HepG2 (cell line): Measurements from ENCODE around the gene AP5B1. TPM values are rescaled to one million over a fixed set of nuclear protein-coding genes. Genes with fewer than 3 reads are reported as not detected.
A peak's percentile ranks its signal among the peaks of the same experiment; 100 is the strongest.

Source experiments
- ATAC-seq: fragments of 200-7000 bp; cut with Tn5 transposase; 3 replicates; pipeline ENCODE4 v1.9.1; 2020; ENCODE audit warnings: mild to moderate bottlenecking, moderate library complexity
- BruUV-seq: library from RNA; stranded (reverse); fragments of 400-500 nt; replicated peaks from 2 replicates; lab custom pipeline; 2021; lab: Mats Ljungman, UMichigan
- CTCF ChIA-PET: fragments of 300-600 bp; formaldehyde crosslinking; extraction: SDS; loops from one replicate; lab custom pipeline; 2021; ENCODE audit warnings: low total read pairs, inconsistent platforms, low intra/inter-chr PET ratio; lab: Yijun Ruan, JAX
- POLR2A ChIA-PET: fragments of 350-600 bp; sonication (Branson Sonifier 250); formaldehyde crosslinking; loops from one replicate; lab custom pipeline; 2020; ENCODE audit warnings: antibody characterized with exemption, inconsistent platforms; lab: Yijun Ruan, JAX
- DNase-seq: peaks from one replicate; pipeline ENCODE4 v3.0.0-alpha.2; 2015; ENCODE audit warnings: low spot score
- FAIRE-seq: peaks from 3 replicates; lab custom pipeline; 2011; peaks lifted over from hg19 to GRCh38; lab: Jason Lieb, UNC
- H2AFZ ChIP-seq: one replicate; pipeline ENCODE4 v1.6.1; 2011; ENCODE audit warnings: low read length, inconsistent platforms
- H3K27ac ChIP-seq: fragments of 300-600 bp; 3 replicates; pipeline ENCODE4 v1.8.0; 2011; ENCODE audit warnings: mixed run types, mild to moderate bottlenecking, mixed read lengths, low read length, inconsistent platforms; ENCODE audit not compliant: insufficient read depth; ENCODE audit errors: extremely low read length
- H3K27me3 ChIP-seq, 2 experiments: fragments of 200-600 bp in 1 of 2; 2 replicates in 1 of 2; 3 replicates in 1 of 2; pipeline versions ENCODE4 v1.6.0 to v1.8.0; 2011; ENCODE audit warnings: low read length in 2 of 2, mild to moderate bottlenecking in 2 of 2, moderate library complexity in 2 of 2, inconsistent platforms in 1 of 2; ENCODE audit not compliant: insufficient read depth in 2 of 2, control insufficient read depth in 1 of 2
- H3K36me3 ChIP-seq, 2 experiments: fragments of 200-600 bp in 1 of 2; replicated peaks in 1 of 2; 2 replicates in 1 of 2; 3 replicates in 1 of 2; pipeline versions ENCODE4 v1.5.1 to v1.8.0; 2011; ENCODE audit warnings: low read length in 2 of 2, inconsistent platforms in 1 of 2; ENCODE audit not compliant: insufficient read depth in 2 of 2, control insufficient read depth in 1 of 2
- H3K4me1 ChIP-seq: 2 replicates; pipeline ENCODE4 v1.5.1; 2012; ENCODE audit warnings: low read length, inconsistent platforms; ENCODE audit not compliant: insufficient read depth
- H3K4me2 ChIP-seq: 2 replicates; pipeline ENCODE4 v1.6.0; 2011; ENCODE audit warnings: low read depth, low read length, inconsistent platforms
- H3K4me3 ChIP-seq, 3 experiments: fragments of 200-600 bp in 1 of 3; sonication (generic), shearing (Covaris generic) in 1 of 3; replicated peaks in 1 of 3; 2 replicates each; pipeline ENCODE4 v1.5.1; 2011 to 2016; ENCODE audit warnings: low read length in 3 of 3, inconsistent platforms in 2 of 3, low read depth in 2 of 3, mild to moderate bottlenecking in 2 of 3, control low read depth in 1 of 3, mixed read lengths in 1 of 3; ENCODE audit not compliant: insufficient read depth in 1 of 3
- H3K79me2 ChIP-seq: one replicate; pipeline ENCODE4 v1.6.1; 2011; ENCODE audit warnings: low read length, inconsistent platforms; ENCODE audit not compliant: insufficient read depth
- H3K9ac ChIP-seq: 2 replicates; pipeline ENCODE4 v1.6.0; 2011; ENCODE audit warnings: mild to moderate bottlenecking, low read depth, low read length, inconsistent platforms; ENCODE audit not compliant: insufficient read depth
- H3K9me3 ChIP-seq: 2 replicates; pipeline ENCODE4 v1.5.1; 2012; ENCODE audit warnings: mild to moderate bottlenecking, low read length
- H4K20me1 ChIP-seq: 2 replicates; pipeline ENCODE4 v1.6.0; 2011; ENCODE audit warnings: inconsistent platforms, mild to moderate bottlenecking, low read length, moderate library complexity; ENCODE audit not compliant: insufficient read depth
- CBX1 ChIP-seq: IDR thresholded peaks from one replicate; pipeline ENCODE4 v1.6.1; 2016; ENCODE audit warnings: antibody characterized with exemption, low read depth
- CEBPB ChIP-seq: IDR thresholded peaks from 2 replicates; pipeline ENCODE4 v1.6.1; 2011; ENCODE audit warnings: low read depth, low read length, improper control_type of control experiment, borderline replicate concordance
- EP300 ChIP-seq, 3 experiments: sonication (generic) in 1 of 3; formaldehyde crosslinking in 1 of 3; IDR thresholded peaks; 2 replicates each; pipeline versions ENCODE4 v1.5.1 to v1.6.1; 2011 to 2020; ENCODE audit warnings: low read depth in 2 of 3, low read length in 2 of 3, borderline replicate concordance in 1 of 3, improper control_type of control experiment in 1 of 3, mild to moderate bottlenecking in 1 of 3, missing genetic modification reagents in 1 of 3, moderate library complexity in 1 of 3
- FOSL2 ChIP-seq: sonication (generic); formaldehyde crosslinking; IDR thresholded peaks from 2 replicates; pipeline ENCODE4 v1.4.0; 2020; ENCODE audit warnings: missing genetic modification reagents
- GATAD2A ChIP-seq: IDR thresholded peaks from 2 replicates; pipeline ENCODE4 v1.6.1; 2016
- GTF2F1 ChIP-seq: fragments of 150-350 bp; IDR thresholded peaks from 2 replicates; pipeline ENCODE4 v1.6.1; 2014; ENCODE audit warnings: low read length
- MEIS2 ChIP-seq: sonication (generic); formaldehyde crosslinking; IDR thresholded peaks from 2 replicates; pipeline ENCODE4 v1.9.0; 2021; ENCODE audit warnings: mild to moderate bottlenecking, missing genetic modification reagents
- NFIB ChIP-seq: sonication (generic); formaldehyde crosslinking; IDR thresholded peaks from 2 replicates; pipeline ENCODE4 v1.9.0; 2021; ENCODE audit warnings: missing genetic modification reagents, mild to moderate bottlenecking, borderline replicate concordance
- SKI ChIP-seq: fragments of 450-650 bp; IDR thresholded peaks from one replicate; pipeline ENCODE4 v1.6.1; 2018; ENCODE audit warnings: mild to moderate bottlenecking; ENCODE audit not compliant: partially characterized antibody
- SMC3 ChIP-seq: IDR thresholded peaks from 2 replicates; pipeline ENCODE4 v1.6.1; 2011; ENCODE audit warnings: low read length, improper control_type of control experiment
- TBP ChIP-seq: sonication (generic); formaldehyde crosslinking; IDR thresholded peaks from 2 replicates; pipeline ENCODE4 v1.5.0; 2020; ENCODE audit warnings: missing genetic modification reagents
- TMF1 ChIP-seq: sonication (generic); formaldehyde crosslinking; IDR thresholded peaks from 2 replicates; pipeline ENCODE4 v1.8.1; 2022; ENCODE audit warnings: low read depth, missing genetic modification reagents
- ZBTB38 ChIP-seq: sonication (generic); formaldehyde crosslinking; IDR thresholded peaks from 2 replicates; pipeline ENCODE4 v1.5.1; 2020; ENCODE audit warnings: mild to moderate bottlenecking, missing genetic modification reagents
- ZFP1 ChIP-seq: IDR thresholded peaks from 2 replicates; pipeline ENCODE4 v1.6.1; 2016
- ZIK1 ChIP-seq: sonication (generic); formaldehyde crosslinking; IDR thresholded peaks from 2 replicates; pipeline ENCODE4 v1.5.0; 2020; ENCODE audit warnings: mild to moderate bottlenecking, low read depth, missing genetic modification reagents, borderline replicate concordance
- ZNF232 ChIP-seq: sonication (generic); formaldehyde crosslinking; IDR thresholded peaks from 2 replicates; pipeline ENCODE4 v1.4.0; 2020; ENCODE audit warnings: missing genetic modification reagents, borderline replicate concordance
- ZNF33B ChIP-seq: sonication (generic); formaldehyde crosslinking; IDR thresholded peaks from 2 replicates; pipeline ENCODE4 v1.5.1; 2020; ENCODE audit warnings: mild to moderate bottlenecking, missing genetic modification reagents
- ZNF737 ChIP-seq: sonication (generic); formaldehyde crosslinking; IDR thresholded peaks from 2 replicates; pipeline ENCODE4 v1.5.0; 2020; ENCODE audit warnings: missing genetic modification reagents, mild to moderate bottlenecking, borderline replicate concordance
- ZNF768 ChIP-seq: sonication (generic); formaldehyde crosslinking; IDR thresholded peaks from 2 replicates; pipeline ENCODE4 v1.4.0; 2020; ENCODE audit warnings: missing genetic modification reagents
- WGBS: methylation state at CpG from one replicate; pipeline ENCODE4 v1.1.6; 2017; ENCODE audit warnings: low lambda C conversion rate; 5-methylcytosine and 5-hydroxymethylcytosine counted together
- in situ Hi-C: cut with HindIII; loops from 2 replicates; pipeline ENCODE4 v1.10.0; 2017; ENCODE audit warnings: low pct_unique_long_range_greater_than_20kb; ENCODE audit not compliant: extremely low pct_ligation_motif_present
- intact Hi-C: fragments of 100-400 bp; cut with micrococcal nuclease; formaldehyde crosslinking; loops from one replicate; pipeline ENCODE4 v1.10.0; 2022; ENCODE audit not compliant: unreplicated experiment
- polyA plus RNA-seq, 8 experiments: library from polyadenylated mRNA; depleted of rRNA in 3 of 8; stranded (reverse) in 7 of 8; unstranded in 1 of 8; fragments of >200 nt; fragmentation: Illumina TruSeq in 4 of 8; extraction: Trizol in 4 of 8; gene quantifications; 2 replicates each; pipeline versions ENCODE4 v1.2.1 to v1.2.3, GENCODE V29; 2011 to 2016; ENCODE audit warnings: low read depth in 4 of 8, missing spikeins in 1 of 8, mixed read lengths in 1 of 8; ENCODE audit not compliant: insufficient read depth in 1 of 8
- total RNA-seq, 5 experiments: library from RNA; depleted of rRNA; stranded (reverse); fragments of >200 nt; fragmentation: Illumina TruSeq; extraction: Trizol; gene quantifications; 2 replicates each; pipeline ENCODE4 v1.2.3, GENCODE V29; 2016; ENCODE audit warnings: low read depth in 1 of 5
- TF ChIP-seq, protein P1 (sequence below): sonication (generic); formaldehyde crosslinking; IDR thresholded peaks from 2 replicates; pipeline ENCODE4 v1.5.0; 2020; ENCODE audit warnings: mild to moderate bottlenecking, missing genetic modification reagents
- TF ChIP-seq, protein P2 (sequence below): sonication (generic); formaldehyde crosslinking; conservative IDR thresholded peaks from 2 replicates; pipeline ENCODE4 v1.8.0; 2022; ENCODE audit warnings: low read depth, missing genetic modification reagents
- TF ChIP-seq, protein P3 (sequence below): IDR thresholded peaks from 2 replicates; pipeline ENCODE4 v1.6.1; 2016
- TF ChIP-seq, protein P4 (sequence below): IDR thresholded peaks from 2 replicates; pipeline ENCODE4 v1.6.1; 2012; ENCODE audit warnings: inconsistent platforms

The AP5B1 gene
- total and polyA plus RNA-seq, 2 of the 13 experiments (the other 11 are each of a cell fraction or from before 2014, with no cell fraction given) = 1.7 to 4.4 TPM

DNA sequence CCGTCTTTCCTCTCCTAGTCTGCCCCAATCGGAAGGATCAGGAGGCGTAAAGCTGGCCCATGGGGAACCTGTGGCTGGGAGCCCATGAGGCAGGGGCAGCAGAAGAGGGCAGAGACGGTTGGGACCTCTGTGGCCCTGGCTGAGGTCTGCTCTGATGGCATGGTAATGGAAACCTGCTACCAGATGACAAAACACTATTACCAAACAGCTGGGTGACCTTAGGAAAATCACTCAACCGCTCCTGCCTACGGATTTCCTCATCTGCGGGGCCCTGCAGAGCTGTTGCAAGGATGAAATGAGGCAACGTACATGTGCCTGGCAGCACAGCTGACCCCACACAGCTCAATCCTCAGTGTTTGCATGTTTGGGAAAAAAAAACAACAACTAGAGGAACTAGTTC is 4.6 kb downstream of the AP5B1 start:
- H3K36me3 ChIP-seq = no peaks in the 10 kb centered on the region
- intact Hi-C loops (no loop called here), in situ Hi-C loops (no loop called here)
- no peak overlapping the region for H3K27ac ChIP-seq
- CTCF ChIA-PET = interaction anchor here (1.2 kb wide), 1 partner anchor 42 kb away, joined by 4 read pairs; no protein-coding TSS in a partner anchor
- no peak overlapping the region for H3K4me2 ChIP-seq
- H3K27me3 ChIP-seq = no peaks in the 10 kb centered on the region
- H3K9me3 ChIP-seq = no peaks in the 10 kb centered on the region
- H3K9ac ChIP-seq = no peak overlapping the region
- no TSS peak for BruUV-seq
- H3K4me3 ChIP-seq = no peak overlapping the region
- POLR2A ChIA-PET = interaction anchor here (0.8 to 1.5 kb wide), 4 partner anchors 12 to 64 kb away, joined by 3 to 6 read pairs (median 4); partner anchors contain the start of genes KAT5 and RNASEH2C
- WGBS = 52% methylated on average over 8 of the region's 8 CpGs
- H3K4me1 ChIP-seq = peaks cover 35% of the 10 kb centered on the region
- no peaks in the 10 kb centered on the region for H3K79me2 ChIP-seq
- DNase-seq (peak; percentile 43), ATAC-seq (no peak; the same call in 2 of the 3 replicates), FAIRE-seq (no peak)
- no peak overlapping the region for H2AFZ ChIP-seq
- H4K20me1 ChIP-seq = no peaks in the 10 kb centered on the region
- peak; percentile 58; the same call in 1 of the 2 replicates for TF ChIP-seq ZBTB38 (CRISPR knock-in tag)
- TF ChIP-seq MEIS2 (CRISPR knock-in tag) = no peak
- no peak for TF ChIP-seq ZIK1 (CRISPR knock-in tag)
- TF ChIP-seq ZNF232 (CRISPR knock-in tag) = no peak
- no peak for TF ChIP-seq ZNF33B (CRISPR knock-in tag)
- TF ChIP-seq, protein P1, sequence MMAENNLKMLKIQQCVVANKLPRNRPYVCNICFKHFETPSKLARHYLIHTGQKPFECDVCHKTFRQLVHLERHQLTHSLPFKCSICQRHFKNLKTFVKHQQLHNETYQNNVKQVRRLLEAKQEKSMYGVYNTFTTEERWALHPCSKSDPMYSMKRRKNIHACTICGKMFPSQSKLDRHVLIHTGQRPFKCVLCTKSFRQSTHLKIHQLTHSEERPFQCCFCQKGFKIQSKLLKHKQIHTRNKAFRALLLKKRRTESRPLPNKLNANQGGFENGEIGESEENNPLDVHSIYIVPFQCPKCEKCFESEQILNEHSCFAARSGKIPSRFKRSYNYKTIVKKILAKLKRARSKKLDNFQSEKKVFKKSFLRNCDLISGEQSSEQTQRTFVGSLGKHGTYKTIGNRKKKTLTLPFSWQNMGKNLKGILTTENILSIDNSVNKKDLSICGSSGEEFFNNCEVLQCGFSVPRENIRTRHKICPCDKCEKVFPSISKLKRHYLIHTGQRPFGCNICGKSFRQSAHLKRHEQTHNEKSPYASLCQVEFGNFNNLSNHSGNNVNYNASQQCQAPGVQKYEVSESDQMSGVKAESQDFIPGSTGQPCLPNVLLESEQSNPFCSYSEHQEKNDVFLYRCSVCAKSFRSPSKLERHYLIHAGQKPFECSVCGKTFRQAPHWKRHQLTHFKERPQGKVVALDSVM (CRISPR knock-in tag) = no peak
- no peak for TF ChIP-seq EP300 (IDR thresholded peaks at IDR 0.05; ENCODE audit: low read depth in 2 of 2, low read length in 2 of 2)
- TF ChIP-seq EP300 (CRISPR knock-in tag; IDR thresholded peaks at IDR 0.05; ENCODE audit: borderline replicate concordance) = peak; percentile 18; the same call in 1 of the 2 replicates
- TF ChIP-seq GATAD2A (CRISPR knock-in tag) = peak; percentile 47; the same call in 1 of the 2 replicates
- no peak for TF ChIP-seq TBP (CRISPR knock-in tag)
- TF ChIP-seq CEBPB = peak; percentile 94
- TF ChIP-seq TMF1 (CRISPR knock-in tag) = no peak
- TF ChIP-seq SKI = no peak
- no peak for TF ChIP-seq GTF2F1
- no peak for TF ChIP-seq ZFP1 (CRISPR knock-in tag)
- peak; percentile 5; the same call in 1 of the 2 replicates for TF ChIP-seq SMC3
- TF ChIP-seq ZNF768 (CRISPR knock-in tag) = peak; percentile 31; the same call in 1 of the 2 replicates
- peak; percentile 30 for TF ChIP-seq FOSL2
- TF ChIP-seq, protein P2, sequence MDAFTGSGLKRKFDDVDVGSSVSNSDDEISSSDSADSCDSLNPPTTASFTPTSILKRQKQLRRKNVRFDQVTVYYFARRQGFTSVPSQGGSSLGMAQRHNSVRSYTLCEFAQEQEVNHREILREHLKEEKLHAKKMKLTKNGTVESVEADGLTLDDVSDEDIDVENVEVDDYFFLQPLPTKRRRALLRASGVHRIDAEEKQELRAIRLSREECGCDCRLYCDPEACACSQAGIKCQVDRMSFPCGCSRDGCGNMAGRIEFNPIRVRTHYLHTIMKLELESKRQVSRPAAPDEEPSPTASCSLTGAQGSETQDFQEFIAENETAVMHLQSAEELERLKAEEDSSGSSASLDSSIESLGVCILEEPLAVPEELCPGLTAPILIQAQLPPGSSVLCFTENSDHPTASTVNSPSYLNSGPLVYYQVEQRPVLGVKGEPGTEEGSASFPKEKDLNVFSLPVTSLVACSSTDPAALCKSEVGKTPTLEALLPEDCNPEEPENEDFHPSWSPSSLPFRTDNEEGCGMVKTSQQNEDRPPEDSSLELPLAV (CRISPR knock-in tag) = no peak
- TF ChIP-seq NFIB = no peak
- no peak for TF ChIP-seq CBX1
- TF ChIP-seq, protein P3, sequence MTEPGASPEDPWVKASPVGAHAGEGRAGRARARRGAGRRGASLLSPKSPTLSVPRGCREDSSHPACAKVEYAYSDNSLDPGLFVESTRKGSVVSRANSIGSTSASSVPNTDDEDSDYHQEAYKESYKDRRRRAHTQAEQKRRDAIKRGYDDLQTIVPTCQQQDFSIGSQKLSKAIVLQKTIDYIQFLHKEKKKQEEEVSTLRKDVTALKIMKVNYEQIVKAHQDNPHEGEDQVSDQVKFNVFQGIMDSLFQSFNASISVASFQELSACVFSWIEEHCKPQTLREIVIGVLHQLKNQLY (CRISPR knock-in tag) = no peak
- TF ChIP-seq ZNF737 (CRISPR knock-in tag) = no peak
- TF ChIP-seq, protein P4, sequence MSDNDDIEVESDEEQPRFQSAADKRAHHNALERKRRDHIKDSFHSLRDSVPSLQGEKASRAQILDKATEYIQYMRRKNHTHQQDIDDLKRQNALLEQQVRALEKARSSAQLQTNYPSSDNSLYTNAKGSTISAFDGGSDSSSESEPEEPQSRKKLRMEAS = 0 out of 2 replicates have a peak, but pooled peaks have one; percentile 18
